Thyroid gland (tissue), 4 donors: Measurements from ENCODE around the gene SEMA6B. TPM values are rescaled to one million over a fixed set of nuclear protein-coding genes. Genes with fewer than 3 reads are reported as not detected.
"Not testable (repeated sequence)": the region's sequence is repeated elsewhere in the genome, so short reads cannot be mapped to it uniquely, and the experiment has no call there.

ENCODE experiments used
- DNase-seq, 2 donors: peaks; one replicate each; pipeline ENCODE4 v3.0.0-alpha.2; 2019
- H3K27ac ChIP-seq, 3 donors: fragments of 200-600 bp; sonication (generic); 1 replicate in 2 of 3; 2 replicates in 1 of 3; pipeline ENCODE4 v1.5.1; 2016 to 2019; ENCODE audit warnings: mild to moderate bottlenecking in 1 of 3, moderate library complexity in 1 of 3
- H3K27me3 ChIP-seq: fragments of 200-600 bp; sonication (generic); one replicate; pipeline ENCODE4 v1.5.1; 2019
- H3K36me3 ChIP-seq, 2 donors: fragments of 200-600 bp; sonication (generic); one replicate each; pipeline ENCODE4 v1.5.1; 2016 to 2019
- H3K4me1 ChIP-seq, 2 donors: fragments of 200-600 bp; sonication (generic); one replicate each; pipeline ENCODE4 v1.5.1; 2017 to 2019
- H3K4me3 ChIP-seq, 3 donors: fragments of 200-600 bp; sonication (generic); replicated peaks in 1 of 3; 1 replicate in 2 of 3; 2 replicates in 1 of 3; pipeline ENCODE4 v1.5.1; 2016; ENCODE audit warnings: mild to moderate bottlenecking in 1 of 3
- H3K9me3 ChIP-seq: fragments of 200-600 bp; sonication (generic); one replicate; pipeline ENCODE4 v1.5.1; 2017
- CTCF ChIP-seq, 6 experiments: fragments of 200-600 bp in 3 of 6; fragments of 450-650 bp in 3 of 6; sonication (generic) in 3 of 6; IDR thresholded peaks; one replicate each; pipeline ENCODE4 v1.5.1; 2016 to 2019; ENCODE audit warnings: antibody characterized with exemption in 6 of 6, mild to moderate bottlenecking in 2 of 6, inconsistent platforms in 1 of 6, moderate library complexity in 1 of 6
- POLR2A ChIP-seq, 2 donors: fragments of 450-650 bp; IDR thresholded peaks; one replicate each; pipeline ENCODE4 v1.6.1; 2017; ENCODE audit warnings: antibody characterized with exemption in 2 of 2, mild to moderate bottlenecking in 2 of 2, moderate library complexity in 1 of 2
- WGBS, 2 donors: methylation state at CpG; one replicate each; pipeline ENCODE4 v1.1.5; 2017; 5-methylcytosine and 5-hydroxymethylcytosine counted together
- intact Hi-C: fragments of 100-400 bp; cut with DNase I; formaldehyde crosslinking; loops from one replicate; pipeline ENCODE4 v1.15.1; 2023
- total RNA-seq, 4 donors: library from RNA; depleted of rRNA; stranded (reverse); fragments of >200 nt; gene quantifications; one replicate each; pipeline ENCODE4 v1.2.3, GENCODE V29; 2016

Gene SEMA6B
- total RNA-seq, 4 donors from 2014 or later = 1.2 to 9.1 (median 4.2) TPM

- Histone ChIP-seq H3K27ac (no peak overlapping the region), H3K9me3 (no peaks in the 10 kb centered on the region), H3K4me1 (peaks cover 8 to 9% of the 10 kb centered on the region in 2 donors), H3K4me3 (no peak overlapping the region), H3K27me3 (no peaks in the 10 kb centered on the region), H3K36me3 (no peaks in the 10 kb centered on the region)
- WGBS, 2 donors = 84 to 90% methylated on average over 4 to 9 of the region's 9 CpGs
- intact Hi-C loops = no loop called here
- DNase-seq = no peak
- no peak for TF ChIP-seq CTCF (IDR thresholded peaks at IDR 0.05)
- TF ChIP-seq POLR2A (IDR thresholded peaks at IDR 0.05) = no peak
These were observed 26.1 kb downstream of the SEMA6B start for GRCh38 chr19:4533334-4533733.

GRCh38 chr19:4531562-4532165 lies 27.8 kb downstream of the SEMA6B start:
- no peaks in the 10 kb centered on the region for H3K27me3 ChIP-seq
- no peaks in the 10 kb centered on the region for H3K36me3 ChIP-seq
- WGBS, 2 donors = 67 to 73% methylated on average over 9 to 18 of the region's 28 CpGs
- TF ChIP-seq POLR2A (IDR thresholded peaks at IDR 0.05) (no peak), CTCF (IDR thresholded peaks at IDR 0.05) (no peak)
- peak; percentile 10 to 14 for DNase-seq
- intact Hi-C loops = no loop called here
- H3K9me3 ChIP-seq = no peaks in the 10 kb centered on the region
- peaks cover 8 to 9% of the 10 kb centered on the region in 2 donors for H3K4me1 ChIP-seq
- no peak overlapping the region for H3K27ac ChIP-seq
- no peak overlapping the region for H3K4me3 ChIP-seq

- 79 to 82% methylated on average over 14 of the region's 14 CpGs for WGBS, 2 donors
- Histone ChIP-seq H3K9me3 (no peaks in the 10 kb centered on the region), H3K27me3 (no peaks in the 10 kb centered on the region), H3K27ac (no peak overlapping the region), H3K36me3 (no peaks in the 10 kb centered on the region), H3K4me3 (no peak overlapping the region), H3K4me1 (peaks cover under 1 to 1% of the 10 kb centered on the region in 2 donors)
- no peak for DNase-seq
- TF ChIP-seq POLR2A (IDR thresholded peaks at IDR 0.05) (no peak), CTCF (IDR thresholded peaks at IDR 0.05) (no peak)
- intact Hi-C loops = loop anchor here (10.0 kb wide), 1 partner anchor 265 kb away; no protein-coding TSS in a partner anchor
These were observed 29.5 kb downstream of the SEMA6B start for GRCh38 chr19:4529924-4530522.

- TF ChIP-seq POLR2A (IDR thresholded peaks at IDR 0.05) (no peak), CTCF (IDR thresholded peaks at IDR 0.05) (no peak)
- no peaks in the 10 kb centered on the region for H3K27me3 ChIP-seq
- H3K27ac ChIP-seq = no peak overlapping the region
- DNase-seq = no peak
- intact Hi-C loops = loop anchor here (10.0 kb wide), 1 partner anchor 264 kb away; no protein-coding TSS in a partner anchor
- no peaks in the 10 kb centered on the region for H3K4me1 ChIP-seq
- no peak overlapping the region for H3K4me3 ChIP-seq
- no peaks in the 10 kb centered on the region for H3K9me3 ChIP-seq
- WGBS, 2 donors = 72 to 84% methylated on average over 15 of the region's 15 CpGs
- no peaks in the 10 kb centered on the region for H3K36me3 ChIP-seq
These were observed 30.6 kb downstream of the SEMA6B start for GRCh38 chr19:4528843-4529242.

GRCh38 chr19:4527377-4527776 lies 32.1 kb downstream of the SEMA6B start:
- H3K9me3 ChIP-seq, H3K36me3 ChIP-seq, H3K4me1 ChIP-seq, H3K27me3 ChIP-seq, H3K27ac ChIP-seq, DNase-seq, H3K4me3 ChIP-seq: not testable (repeated sequence)
- intact Hi-C loops = loop anchor here (10.0 kb wide), 1 partner anchor 263 kb away; no protein-coding TSS in a partner anchor
- WGBS, 2 donors = 80 to 83% methylated on average over 8 of the region's 8 CpGs
